ENCODE measurements around the gene DCHS1.

GRCh38 chr11:6623391-6624363, 31.9 kb downstream of the DCHS1 start:
- TF ChIP-seq POLR2A (IDR thresholded peaks at IDR 0.05) (no peak), POLR2AphosphoS5 (IDR thresholded peaks at IDR 0.05) (no peak)
